RWPE1 (cell line): ENCODE results near the gene PRKN.

Source experiments
- CTCF ChIA-PET: fragments of 350-600 bp; sonication (Branson Sonifier 250); formaldehyde crosslinking; extraction: SDS; loops from one replicate; lab custom pipeline; 2021; lab: Yijun Ruan, JAX
- POLR2A ChIA-PET: fragments of 400-600 bp; formaldehyde crosslinking; extraction: SDS; loops from one replicate; lab custom pipeline; 2020; ENCODE audit warnings: antibody characterized with exemption; ENCODE audit not compliant: low non-redundant PET; lab: Yijun Ruan, JAX
- DNase-seq: peaks from one replicate; pipeline ENCODE4 v3.0.0; 2012; ENCODE audit warnings: low spot score
- H3K27ac ChIP-seq: fragments of 450-650 bp; 2 replicates; pipeline ENCODE4 v1.5.1; 2017
- TF ChIP-seq, protein P1 (sequence below): fragments of 450-650 bp; conservative IDR thresholded peaks from 2 replicates; pipeline ENCODE4 v1.5.1; 2017; ENCODE audit warnings: low read depth, mild to moderate bottlenecking

Gene PRKN

DNA sequence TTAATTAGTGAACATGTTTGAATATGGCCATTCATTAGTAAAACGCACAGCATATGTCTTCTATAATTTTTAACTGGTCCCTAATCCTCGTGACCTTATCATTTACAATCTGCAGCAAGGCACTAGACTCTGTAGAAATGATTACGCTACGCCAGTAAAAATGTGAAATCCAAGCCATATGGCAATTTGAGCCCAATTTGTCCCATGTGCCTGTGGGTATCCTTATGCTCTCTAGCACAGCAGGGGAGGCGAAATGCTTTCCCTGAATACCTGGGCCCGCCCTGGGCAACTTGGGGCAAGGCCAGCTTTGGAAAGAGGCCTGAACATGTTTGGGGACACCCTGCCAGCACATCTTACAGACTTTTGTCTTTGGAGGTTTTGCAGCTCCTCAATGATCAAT, 1331.0 kb downstream of the PRKN start:
- no peak for DNase-seq
- TF ChIP-seq, protein P1, sequence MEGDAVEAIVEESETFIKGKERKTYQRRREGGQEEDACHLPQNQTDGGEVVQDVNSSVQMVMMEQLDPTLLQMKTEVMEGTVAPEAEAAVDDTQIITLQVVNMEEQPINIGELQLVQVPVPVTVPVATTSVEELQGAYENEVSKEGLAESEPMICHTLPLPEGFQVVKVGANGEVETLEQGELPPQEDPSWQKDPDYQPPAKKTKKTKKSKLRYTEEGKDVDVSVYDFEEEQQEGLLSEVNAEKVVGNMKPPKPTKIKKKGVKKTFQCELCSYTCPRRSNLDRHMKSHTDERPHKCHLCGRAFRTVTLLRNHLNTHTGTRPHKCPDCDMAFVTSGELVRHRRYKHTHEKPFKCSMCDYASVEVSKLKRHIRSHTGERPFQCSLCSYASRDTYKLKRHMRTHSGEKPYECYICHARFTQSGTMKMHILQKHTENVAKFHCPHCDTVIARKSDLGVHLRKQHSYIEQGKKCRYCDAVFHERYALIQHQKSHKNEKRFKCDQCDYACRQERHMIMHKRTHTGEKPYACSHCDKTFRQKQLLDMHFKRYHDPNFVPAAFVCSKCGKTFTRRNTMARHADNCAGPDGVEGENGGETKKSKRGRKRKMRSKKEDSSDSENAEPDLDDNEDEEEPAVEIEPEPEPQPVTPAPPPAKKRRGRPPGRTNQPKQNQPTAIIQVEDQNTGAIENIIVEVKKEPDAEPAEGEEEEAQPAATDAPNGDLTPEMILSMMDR: no peak
- no peak overlapping the region for H3K27ac ChIP-seq
- POLR2A ChIA-PET: interaction anchor here (0.6 kb wide), 1 partner anchor 11 kb away, joined by 4 read pairs; no protein-coding TSS in a partner anchor
- CTCF ChIA-PET: interaction anchor here (0.6 to 3.9 kb wide), 3 partner anchors 10 to 114 kb away, joined by 3 to 11 read pairs (median 4); no protein-coding TSS in a partner anchor

- TF ChIP-seq, protein P1: no peak
- H3K27ac ChIP-seq: no peak overlapping the region
- POLR2A ChIA-PET: no interaction called here
- CTCF ChIA-PET: interaction anchor here (0.6 to 3.9 kb wide), 3 partner anchors 23 to 188 kb away, joined by 3 to 20 read pairs (median 11); no protein-coding TSS in a partner anchor
- DNase-seq: no peak
Measured at GRCh38 chr6:161395716-161396231, 1331.8 kb downstream of the PRKN start.

DNA sequence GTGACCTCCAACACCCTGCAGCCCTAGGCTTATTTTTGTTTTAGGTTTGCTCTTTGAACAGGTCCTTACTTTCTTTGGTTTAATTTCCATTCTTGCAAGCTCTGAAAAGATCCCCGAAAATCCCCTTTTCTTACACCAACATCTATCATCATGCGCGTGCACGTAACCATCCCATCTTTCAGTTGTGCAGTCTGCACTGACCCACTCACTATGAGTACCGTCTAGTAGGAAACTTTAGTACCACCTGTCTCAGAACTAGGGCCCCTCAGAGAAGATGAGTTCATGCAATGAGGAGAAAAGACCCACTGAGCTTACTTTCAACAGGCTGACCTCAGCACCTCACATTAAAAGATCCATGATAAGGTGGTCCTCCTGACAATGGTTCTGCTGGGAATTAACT, 1333.1 kb downstream of the PRKN start:
- no peak overlapping the region for H3K27ac ChIP-seq
- POLR2A ChIA-PET: no interaction called here
- TF ChIP-seq, protein P1: no peak
- no peak for DNase-seq
- CTCF ChIA-PET: interaction anchor here (0.6 to 3.9 kb wide), 6 partner anchors 16 to 1984 kb away, joined by 3 to 20 read pairs (median 4); no protein-coding TSS in a partner anchor

- ChIA-PET CTCF (interaction anchor here (0.6 to 3.9 kb wide), 7 partner anchors 16 to 1985 kb away, joined by 3 to 20 read pairs (median 3); no protein-coding TSS in a partner anchor), POLR2A (interaction anchor here (0.5 kb wide), 1 partner anchor 1082 kb away, joined by 6 read pairs; no protein-coding TSS in a partner anchor)
- H3K27ac ChIP-seq: no peak overlapping the region
- TF ChIP-seq, protein P1: peak; percentile 72
- peak; percentile 89 for DNase-seq
Measured at GRCh38 chr6:161393839-161394364, 1333.7 kb downstream of the PRKN start.

DNA sequence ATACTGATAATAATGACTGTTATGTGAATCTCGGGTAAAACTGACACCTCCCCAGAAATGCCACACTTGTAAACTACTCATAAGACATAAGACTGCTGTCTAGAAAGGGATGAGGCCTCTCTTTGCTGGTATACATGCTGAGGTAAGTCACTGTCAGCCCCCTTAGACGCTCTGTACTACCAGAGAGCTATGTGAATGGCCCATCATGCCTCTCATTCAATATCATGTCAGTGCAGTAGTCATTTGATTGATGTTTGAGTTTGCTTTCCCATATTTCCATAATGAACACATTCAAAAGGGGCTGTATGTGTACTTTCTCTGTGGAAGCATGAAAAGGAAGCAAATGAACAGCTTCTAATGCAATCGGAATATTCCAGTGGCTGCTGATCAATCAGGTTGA, 1334.3 kb downstream of the PRKN start:
- CTCF ChIA-PET: interaction anchor here (0.8 to 3.9 kb wide), 5 partner anchors 15 to 522 kb away, joined by 3 to 20 read pairs (median 3); no protein-coding TSS in a partner anchor

GRCh38 chr6:161389756-161390155, 1337.8 kb downstream of the PRKN start:
- POLR2A ChIA-PET: no interaction called here
- TF ChIP-seq, protein P1: no peak
- no peak for DNase-seq
- H3K27ac ChIP-seq: no peak overlapping the region
- CTCF ChIA-PET: no interaction called here

More for the DNA sequence above, 1334.3 kb downstream of the PRKN start:
- no peak overlapping the region for H3K27ac ChIP-seq
- POLR2A ChIA-PET: no interaction called here
- TF ChIP-seq, protein P1: no peak
- no peak for DNase-seq
